Right atrium auricular region (tissue), 2 donors: ENCODE measurements around the gene MSANTD7. TPM values are rescaled to one million over a fixed set of nuclear protein-coding genes. Genes with fewer than 3 reads are reported as not detected.
"Not testable (repeated sequence)": the region's sequence is repeated elsewhere in the genome, so short reads cannot be mapped to it uniquely, and the experiment has no call there.

Experiments
- DNase-seq: peaks from one replicate; pipeline ENCODE4 v3.0.0-alpha.2; 2019; ENCODE audit warnings: low spot score
- H3K27ac ChIP-seq, 2 donors: fragments of 200-600 bp; sonication (generic); 1 replicate in 1 of 2; 2 replicates in 1 of 2; pipeline ENCODE4 v1.5.1; 2016 to 2019
- H3K27me3 ChIP-seq, 2 donors: fragments of 200-600 bp; sonication (generic); one replicate each; pipeline versions ENCODE4 v1.5.1 to v1.6.0; 2017 to 2019
- H3K36me3 ChIP-seq: fragments of 200-600 bp; sonication (generic); one replicate; pipeline ENCODE4 v1.5.1; 2016
- H3K4me1 ChIP-seq, 2 donors: fragments of 200-600 bp; sonication (generic); one replicate each; pipeline versions ENCODE4 v1.5.1 to v1.6.0; 2017 to 2019
- H3K4me3 ChIP-seq, 2 donors: fragments of 200-600 bp; sonication (generic); 1 replicate in 1 of 2; 2 replicates in 1 of 2; pipeline ENCODE4 v1.5.1; 2017 to 2019; ENCODE audit warnings: mild to moderate bottlenecking in 1 of 2, moderate library complexity in 1 of 2
- H3K9me3 ChIP-seq, 2 donors: fragments of 200-600 bp; sonication (generic); one replicate each; pipeline ENCODE4 v1.5.1; 2019
- total RNA-seq, 2 donors: library from RNA; depleted of rRNA; stranded (reverse); fragments of >200 nt; gene quantifications; one replicate each; pipeline ENCODE4 v1.1.0, GENCODE V29; 2016
- TF ChIP-seq, protein P1 (sequence below), 2 donors: fragments of 200-600 bp; sonication (generic); IDR thresholded peaks; one replicate each; pipeline ENCODE4 v1.5.1; 2019; ENCODE audit warnings: antibody characterized with exemption in 2 of 2

The MSANTD7 gene
- total RNA-seq, 2 donors from 2014 or later, result 4.3 to 5.9 TPM

DNA sequence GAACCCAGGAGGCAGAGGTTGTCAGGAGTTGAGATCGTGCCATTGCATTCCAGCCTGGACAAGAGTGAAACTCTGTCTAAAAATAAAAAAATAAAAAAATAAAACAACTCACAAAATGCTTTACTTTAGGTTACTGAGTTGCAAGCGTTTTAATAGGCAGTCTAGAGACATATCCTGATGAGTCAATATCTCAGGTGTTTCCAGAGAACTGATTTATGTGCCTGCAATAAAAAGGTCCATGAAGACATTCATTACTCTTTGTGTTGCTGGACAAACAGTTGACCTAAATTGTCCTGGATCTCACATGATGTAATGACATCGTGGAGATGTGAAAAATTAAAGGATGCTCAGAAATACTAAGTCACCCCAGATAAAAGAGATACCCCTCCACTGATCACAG is 31.8 kb upstream of the MSANTD7 start:
- no peak for DNase-seq
- Histone ChIP-seq H3K4me3 (no peak overlapping the region), H3K27ac (no peak overlapping the region), H3K36me3 (no peaks in the 10 kb centered on the region), H3K4me1 (no peaks in the 10 kb centered on the region), H3K9me3 (no peaks in the 10 kb centered on the region), H3K27me3 (no peaks in the 10 kb centered on the region)
- TF ChIP-seq, protein P1, sequence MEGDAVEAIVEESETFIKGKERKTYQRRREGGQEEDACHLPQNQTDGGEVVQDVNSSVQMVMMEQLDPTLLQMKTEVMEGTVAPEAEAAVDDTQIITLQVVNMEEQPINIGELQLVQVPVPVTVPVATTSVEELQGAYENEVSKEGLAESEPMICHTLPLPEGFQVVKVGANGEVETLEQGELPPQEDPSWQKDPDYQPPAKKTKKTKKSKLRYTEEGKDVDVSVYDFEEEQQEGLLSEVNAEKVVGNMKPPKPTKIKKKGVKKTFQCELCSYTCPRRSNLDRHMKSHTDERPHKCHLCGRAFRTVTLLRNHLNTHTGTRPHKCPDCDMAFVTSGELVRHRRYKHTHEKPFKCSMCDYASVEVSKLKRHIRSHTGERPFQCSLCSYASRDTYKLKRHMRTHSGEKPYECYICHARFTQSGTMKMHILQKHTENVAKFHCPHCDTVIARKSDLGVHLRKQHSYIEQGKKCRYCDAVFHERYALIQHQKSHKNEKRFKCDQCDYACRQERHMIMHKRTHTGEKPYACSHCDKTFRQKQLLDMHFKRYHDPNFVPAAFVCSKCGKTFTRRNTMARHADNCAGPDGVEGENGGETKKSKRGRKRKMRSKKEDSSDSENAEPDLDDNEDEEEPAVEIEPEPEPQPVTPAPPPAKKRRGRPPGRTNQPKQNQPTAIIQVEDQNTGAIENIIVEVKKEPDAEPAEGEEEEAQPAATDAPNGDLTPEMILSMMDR (IDR thresholded peaks at IDR 0.05), result no peak

DNA sequence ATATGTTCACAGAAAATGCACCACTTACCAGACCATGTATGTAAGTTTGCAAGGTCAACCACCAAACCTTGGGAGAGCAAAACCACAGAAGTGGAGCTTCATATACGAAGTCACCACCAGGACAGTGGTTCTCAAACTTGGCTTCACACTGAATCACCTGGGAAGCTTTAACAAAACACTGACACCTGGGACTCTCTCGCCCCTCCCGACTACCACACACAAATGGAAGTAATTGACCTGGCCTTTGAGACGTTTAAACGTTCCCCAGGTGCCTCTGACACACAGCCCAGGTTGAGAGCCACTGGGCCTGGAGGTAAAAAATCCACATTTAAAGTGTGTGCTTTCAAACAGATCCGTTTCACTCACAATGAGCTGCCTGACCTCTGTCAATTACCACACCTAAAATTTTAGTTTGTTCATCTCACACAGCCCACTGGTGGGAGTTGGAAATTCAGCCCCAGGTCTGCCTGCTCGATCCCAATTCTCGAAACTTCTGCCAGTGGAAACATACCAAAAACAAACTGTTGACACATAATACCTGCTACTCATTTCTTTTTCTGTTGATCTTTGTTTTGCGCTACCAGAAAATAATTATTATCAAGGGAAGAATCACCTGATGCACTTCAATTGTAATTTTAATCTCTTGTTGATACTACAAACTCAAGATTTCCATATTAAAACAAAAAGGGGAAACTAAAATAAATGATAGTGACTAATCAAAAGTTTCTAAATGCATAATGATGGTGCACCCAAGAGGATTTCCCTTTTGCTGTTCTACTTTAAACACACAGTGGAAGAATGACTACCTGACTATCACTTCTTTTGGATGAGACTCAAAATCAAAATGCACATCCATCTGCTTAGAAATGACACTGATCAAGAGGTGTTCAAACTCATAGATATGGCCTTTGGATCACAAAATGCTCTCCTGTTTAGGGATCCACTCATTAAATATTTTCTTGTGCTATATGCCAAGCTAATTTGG is 26.8 kb upstream of the MSANTD7 start:
- no peak overlapping the region for H3K4me3 ChIP-seq
- no peaks in the 10 kb centered on the region for H3K4me1 ChIP-seq
- no peaks in the 10 kb centered on the region for H3K27me3 ChIP-seq
- H3K27ac ChIP-seq, result no peak overlapping the region
- H3K36me3 ChIP-seq, result no peaks in the 10 kb centered on the region
- H3K9me3 ChIP-seq, result no peaks in the 10 kb centered on the region
- TF ChIP-seq, protein P1 (IDR thresholded peaks at IDR 0.05), result no peak
- DNase-seq, result no peak

DNA sequence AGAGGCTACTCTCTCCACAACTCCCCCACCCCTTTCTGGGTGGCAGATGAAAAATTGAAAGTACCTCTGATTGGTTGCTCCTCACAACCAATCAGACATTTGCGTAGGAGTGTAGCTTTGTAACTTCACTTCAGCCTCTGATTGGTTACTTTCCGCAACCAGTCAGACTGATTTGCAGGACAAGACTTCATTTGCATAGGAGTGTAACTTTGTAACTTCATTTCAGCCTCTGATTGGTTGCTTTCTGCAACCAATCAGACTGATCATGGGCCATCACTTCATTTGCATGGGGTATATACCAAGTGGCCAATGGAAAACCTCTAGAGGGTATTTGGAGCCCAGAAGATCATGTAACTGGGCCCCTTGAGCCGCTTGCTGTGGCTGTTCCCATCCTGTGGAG is 25.8 kb upstream of the MSANTD7 start:
- no peak overlapping the region for H3K27ac ChIP-seq
- no peaks in the 10 kb centered on the region for H3K9me3 ChIP-seq
- TF ChIP-seq, protein P1 (IDR thresholded peaks at IDR 0.05), result no peak
- H3K27me3 ChIP-seq, result no peaks in the 10 kb centered on the region
- no peaks in the 10 kb centered on the region for H3K36me3 ChIP-seq
- no peak overlapping the region for H3K4me3 ChIP-seq
- DNase-seq, result no peak
- no peaks in the 10 kb centered on the region for H3K4me1 ChIP-seq

DNA sequence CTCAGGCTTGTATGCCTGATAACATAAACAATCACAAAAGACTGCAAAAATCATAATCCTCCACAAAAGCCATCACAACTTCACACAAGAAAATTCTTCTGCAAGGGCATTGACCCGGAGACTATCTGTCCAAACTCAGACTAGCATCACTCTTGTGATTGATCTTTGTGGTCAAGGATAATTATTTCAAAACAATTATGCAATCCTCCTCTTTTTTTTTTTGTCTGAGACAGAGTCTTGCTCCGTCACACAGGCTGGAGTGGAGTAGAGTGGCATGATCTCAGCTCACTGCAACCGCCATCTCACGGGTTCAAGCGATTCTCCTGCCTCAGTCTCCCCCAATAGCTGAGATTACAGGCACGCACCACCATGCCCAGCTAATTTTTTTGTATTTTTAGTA is 22.4 kb upstream of the MSANTD7 start:
- Histone ChIP-seq H3K36me3 (no peaks in the 10 kb centered on the region), H3K27me3 (no peaks in the 10 kb centered on the region), H3K4me1 (no peaks in the 10 kb centered on the region), H3K4me3 (no peak overlapping the region), H3K9me3 (no peaks in the 10 kb centered on the region), H3K27ac (no peak overlapping the region)
- TF ChIP-seq, protein P1 (IDR thresholded peaks at IDR 0.05), result no peak
- no peak for DNase-seq

DNA sequence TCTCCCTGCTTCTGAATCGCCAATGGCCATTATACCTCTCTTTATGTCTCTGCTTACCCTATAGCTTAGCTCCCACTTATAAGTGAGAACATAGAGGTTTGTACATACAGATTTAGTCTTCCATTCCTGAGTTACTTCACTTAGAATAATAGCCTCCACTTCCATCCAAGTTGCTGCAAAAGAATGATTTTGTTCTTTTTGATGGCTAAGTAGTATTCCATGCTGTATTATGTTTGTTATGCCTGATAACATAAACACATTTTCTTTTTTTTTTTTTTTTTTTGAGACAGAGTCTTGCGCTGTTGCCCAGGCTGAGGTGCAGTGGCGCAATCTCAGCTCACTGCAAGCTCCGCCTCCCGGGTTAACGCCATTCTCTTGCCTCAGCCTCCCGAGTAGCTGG is 21.4 kb upstream of the MSANTD7 start:
- not testable (repeated sequence) for DNase-seq

DNA sequence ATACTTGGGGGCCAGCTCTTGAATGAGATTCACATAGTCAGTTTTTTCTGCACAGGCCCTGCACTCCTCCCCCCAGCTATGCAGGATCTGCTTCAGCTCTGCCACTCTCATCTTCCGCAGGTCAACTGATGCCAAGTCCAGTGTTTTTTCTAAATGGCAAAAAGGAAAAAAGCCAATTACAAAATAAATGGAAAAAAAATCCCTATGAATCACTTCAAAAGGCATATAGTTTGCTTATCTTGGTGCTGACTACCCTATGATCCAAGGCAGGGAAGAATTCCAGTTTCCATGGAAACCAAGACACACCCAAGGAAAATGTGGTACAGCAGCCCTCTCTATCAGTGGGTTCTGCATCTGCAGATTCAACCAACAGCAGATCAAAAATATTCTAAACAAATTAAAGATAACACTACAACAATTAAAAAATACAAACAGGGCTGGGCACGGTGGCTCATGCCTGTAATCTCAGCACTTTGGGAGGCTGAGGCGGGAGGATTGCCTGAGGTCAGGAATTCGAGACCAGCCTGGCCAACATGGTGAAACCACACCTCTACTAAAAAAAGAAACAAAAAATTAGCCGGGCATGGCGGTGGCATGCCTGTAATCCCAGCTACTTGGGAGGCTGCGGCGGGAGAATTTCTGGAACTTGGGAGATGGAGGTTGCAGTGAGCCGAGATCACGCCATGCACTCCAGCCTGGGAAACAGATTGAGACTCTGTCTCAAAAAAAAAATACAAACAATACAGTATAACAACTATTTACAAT is 17.9 kb upstream of the MSANTD7 start:
- DNase-seq, result no peak
- Histone ChIP-seq H3K27ac (no peak overlapping the region), H3K27me3 (no peaks in the 10 kb centered on the region), H3K36me3 (no peaks in the 10 kb centered on the region), H3K4me3 (no peak overlapping the region), H3K4me1 (no peaks in the 10 kb centered on the region), H3K9me3 (no peaks in the 10 kb centered on the region)
- TF ChIP-seq, protein P1 (IDR thresholded peaks at IDR 0.05), result no peak

More for the DNA sequence above, 21.4 kb upstream of the MSANTD7 start:
- not testable (repeated sequence) for H3K4me1 ChIP-seq, H3K4me3 ChIP-seq, H3K9me3 ChIP-seq, H3K27ac ChIP-seq, H3K36me3 ChIP-seq, H3K27me3 ChIP-seq
